Islet of Langerhans (tissue), 1 donor: Measurements from ENCODE around the gene SETBP1.

Experiments
- FAIRE-seq: peaks from one replicate; lab custom pipeline; 2011; peaks lifted over from hg19 to GRCh38; lab: Jason Lieb, UNC

The SETBP1 gene

GRCh38 chr18:44979748-44980147, 299.1 kb downstream of the SETBP1 start:
- FAIRE-seq = no peak

DNA sequence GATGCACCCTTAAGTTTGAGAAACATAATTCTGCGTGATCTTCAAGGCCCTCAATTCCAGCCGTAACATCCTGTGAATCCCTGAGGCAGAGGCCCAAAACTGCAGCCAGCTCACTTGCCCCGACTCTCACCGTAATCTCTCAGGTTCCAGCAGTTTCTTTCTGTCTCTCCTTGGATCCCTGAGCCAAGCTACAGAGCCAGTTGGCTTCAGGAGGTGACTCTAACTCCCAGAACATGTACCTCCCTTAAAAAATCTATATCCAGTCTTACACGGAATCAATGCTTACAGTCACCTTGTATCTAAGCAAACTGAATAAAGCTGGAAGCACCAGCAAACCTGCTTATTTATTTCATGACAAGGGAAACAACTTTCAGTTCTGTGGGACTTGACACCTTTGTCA, 300.4 kb downstream of the SETBP1 start:
- FAIRE-seq = no peak

- FAIRE-seq = no peak
These were observed 306.2 kb downstream of the SETBP1 start for GRCh38 chr18:44986933-44987332.

GRCh38 chr18:44987371-44987770, 306.7 kb downstream of the SETBP1 start:
- peak; percentile 78 for FAIRE-seq

- no peak for FAIRE-seq
These were observed 308.3 kb downstream of the SETBP1 start for GRCh38 chr18:44988821-44989587.

GRCh38 chr18:44996261-44996660, 315.6 kb downstream of the SETBP1 start:
- no peak for FAIRE-seq

GRCh38 chr18:44997174-44997573, 316.5 kb downstream of the SETBP1 start:
- no peak for FAIRE-seq

GRCh38 chr18:44998360-44998759, 317.7 kb downstream of the SETBP1 start:
- no peak for FAIRE-seq

DNA sequence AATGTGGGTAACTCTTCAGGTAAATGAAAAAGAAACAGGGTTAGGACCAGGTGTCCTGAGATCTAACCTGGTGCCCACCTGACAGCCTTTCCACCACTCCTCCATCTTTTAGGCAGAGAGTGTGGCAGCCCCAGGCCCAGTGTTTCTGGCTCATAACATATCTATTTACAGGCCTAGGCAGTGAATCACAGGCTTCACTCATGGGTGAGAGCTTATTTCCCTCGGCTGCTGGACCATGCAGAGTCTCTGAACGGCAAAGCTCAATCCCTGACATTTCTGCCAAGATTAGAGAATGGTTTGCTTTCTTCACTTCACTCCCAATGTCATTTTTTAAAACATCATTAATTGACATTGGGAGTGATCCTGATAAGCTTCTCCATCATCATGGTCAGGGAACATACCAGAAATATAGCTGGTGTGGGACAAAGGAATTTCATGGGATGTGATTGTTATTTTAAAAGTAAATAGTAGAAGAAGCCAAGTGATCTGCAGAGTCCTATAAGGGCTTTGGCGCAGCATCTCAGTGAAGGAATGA, 323.9 kb downstream of the SETBP1 start:
- no peak for FAIRE-seq

GRCh38 chr18:45006934-45007333, 326.2 kb downstream of the SETBP1 start:
- FAIRE-seq = no peak

DNA sequence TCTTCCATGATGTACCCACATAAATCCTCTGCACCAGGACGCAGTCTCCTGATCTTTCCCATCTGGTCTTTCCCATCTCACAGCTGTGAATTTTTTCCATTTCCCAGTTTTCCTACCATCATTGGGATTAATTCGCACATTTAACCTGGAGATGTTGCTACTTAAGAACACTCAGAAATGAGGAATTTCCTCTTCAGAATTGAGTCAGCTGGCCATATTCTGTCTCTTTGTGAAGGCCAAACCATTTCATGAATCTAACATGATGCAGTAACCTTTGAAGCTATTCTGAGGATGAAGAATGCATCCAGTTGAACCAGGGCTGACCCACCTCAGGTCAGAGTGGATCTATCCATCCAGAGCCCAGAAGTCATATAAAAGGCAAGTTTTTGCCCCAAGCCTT, 326.8 kb downstream of the SETBP1 start:
- FAIRE-seq = no peak

- FAIRE-seq = no peak
These were observed 328.2 kb downstream of the SETBP1 start for GRCh38 chr18:45008694-45009413.

- FAIRE-seq = no peak
These were observed 329.1 kb downstream of the SETBP1 start for GRCh38 chr18:45009756-45010155.

DNA sequence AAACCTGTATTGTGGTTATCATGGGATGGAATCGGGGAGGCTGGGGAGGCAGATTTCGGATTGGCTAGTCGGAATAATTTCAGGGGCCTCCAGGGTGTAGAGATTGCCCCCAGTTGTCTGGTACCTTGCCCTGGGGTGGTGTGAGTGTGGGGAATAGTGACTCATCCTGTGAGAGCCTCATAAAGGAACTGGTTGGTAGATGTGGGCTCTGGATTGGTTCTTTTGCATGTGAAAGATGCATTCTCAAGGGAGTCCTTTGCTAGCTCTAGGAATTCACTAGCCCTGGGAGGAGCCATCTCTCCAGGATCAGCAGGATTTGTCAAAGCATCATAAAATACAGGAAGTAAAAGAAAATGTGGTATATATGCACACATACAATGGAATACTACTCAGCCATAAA, 331.6 kb downstream of the SETBP1 start:
- FAIRE-seq = no peak

DNA sequence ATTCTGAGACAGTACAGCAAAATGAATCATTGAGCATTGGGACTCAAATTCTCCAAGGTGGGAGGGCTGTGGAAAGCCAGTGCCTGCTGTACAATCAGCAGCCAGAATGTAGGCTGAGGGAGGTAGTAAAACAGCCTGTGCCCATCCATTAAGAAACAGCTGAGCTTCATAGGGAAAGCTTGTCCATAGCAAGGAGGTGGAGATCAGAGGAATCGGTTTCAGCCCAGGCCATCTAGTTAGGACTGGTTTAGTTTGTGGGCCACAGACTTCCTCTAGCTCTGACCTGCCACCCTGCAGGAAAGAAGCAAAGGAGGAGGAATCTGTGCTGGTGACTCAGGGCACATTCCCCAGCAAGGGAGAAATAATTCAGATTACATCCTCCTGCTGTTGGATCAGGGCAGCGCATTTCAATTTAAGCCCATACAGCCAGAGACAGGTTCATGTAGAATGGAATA, 333.4 kb downstream of the SETBP1 start:
- no peak for FAIRE-seq

GRCh38 chr18:45015788-45016128, 335.1 kb downstream of the SETBP1 start:
- FAIRE-seq = no peak

- no peak for FAIRE-seq
These were observed 338.8 kb downstream of the SETBP1 start for GRCh38 chr18:45019469-45019868.

DNA sequence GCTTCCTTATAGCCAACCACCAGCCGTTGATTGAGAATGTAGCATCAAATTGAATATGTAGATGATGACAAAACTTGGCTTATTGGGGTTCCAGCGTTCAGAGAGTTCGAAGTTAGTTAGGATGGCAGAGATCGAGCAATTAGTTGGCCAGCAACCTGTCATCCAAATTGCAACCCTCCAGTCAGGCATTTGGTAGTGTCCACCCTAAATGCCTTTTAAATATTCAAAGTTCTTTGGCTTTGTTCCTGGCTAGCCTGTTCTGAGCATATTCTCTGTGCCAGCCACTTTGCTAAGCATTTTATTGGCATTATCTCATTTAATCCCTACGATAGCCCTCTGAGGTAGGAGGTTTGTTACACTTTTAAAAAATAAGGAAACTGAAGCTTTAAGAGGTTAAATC, 342.8 kb downstream of the SETBP1 start:
- no peak for FAIRE-seq

GRCh38 chr18:45024357-45025088, 343.8 kb downstream of the SETBP1 start:
- no peak for FAIRE-seq

GRCh38 chr18:45025089-45025450, 344.4 kb downstream of the SETBP1 start:
- FAIRE-seq = no peak

DNA sequence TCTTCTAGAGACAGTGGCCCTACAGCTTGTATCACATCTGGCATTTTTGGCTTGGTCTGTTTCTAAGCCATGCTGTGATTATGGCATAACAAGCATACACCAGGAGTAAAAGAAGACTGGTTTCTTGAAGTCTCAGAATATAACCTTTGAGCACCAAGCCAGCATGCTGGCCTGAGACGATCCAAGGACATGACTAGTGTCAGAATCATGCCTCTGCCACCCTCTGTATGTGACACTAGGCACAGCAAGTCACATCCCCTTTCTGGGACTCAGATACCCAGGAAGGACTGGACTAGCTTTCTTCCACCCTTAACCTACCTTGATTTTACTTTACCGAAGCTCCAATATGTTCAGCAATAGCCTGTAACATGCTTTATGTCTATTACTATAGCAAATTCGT, 345.5 kb downstream of the SETBP1 start:
- no peak for FAIRE-seq

- no peak for FAIRE-seq
These were observed 353.5 kb downstream of the SETBP1 start for GRCh38 chr18:45034179-45034578.

DNA sequence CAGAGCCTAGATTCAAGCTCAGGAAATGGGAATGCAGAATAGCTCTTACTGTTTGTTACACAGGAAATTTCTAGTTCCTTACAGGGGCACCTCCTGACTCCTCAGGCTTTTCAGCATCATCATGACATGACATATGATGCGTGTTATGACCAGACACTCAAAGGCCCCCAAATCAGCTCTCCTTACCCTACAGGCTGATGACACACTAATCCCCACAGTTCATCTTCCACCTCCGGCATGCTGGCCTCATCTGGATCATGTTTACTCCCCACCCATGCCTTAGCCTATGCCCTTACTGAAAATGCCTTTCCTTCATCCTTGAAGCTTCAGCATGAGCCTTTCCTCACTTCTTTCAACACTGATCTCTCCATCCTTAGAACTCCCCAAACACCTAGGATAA, 356.9 kb downstream of the SETBP1 start:
- FAIRE-seq = no peak
